Stimulated activated CD4-positive, alpha-beta T cell treated with anti-CD3 and anti-CD28 coated beads, Interleukin-12 subunit alpha, Interleukin-12 subunit beta, amount 100 ng/mL, for 48 hours (primary cell): ENCODE measurements around the gene LETM1.

Experiments
- DNase-seq, 3 donors: peaks; one replicate each; pipeline ENCODE4 v3.0.0-alpha.2; 2020; ENCODE audit warnings: low read depth in 2 of 3, low spot score in 1 of 3

Gene LETM1

DNA sequence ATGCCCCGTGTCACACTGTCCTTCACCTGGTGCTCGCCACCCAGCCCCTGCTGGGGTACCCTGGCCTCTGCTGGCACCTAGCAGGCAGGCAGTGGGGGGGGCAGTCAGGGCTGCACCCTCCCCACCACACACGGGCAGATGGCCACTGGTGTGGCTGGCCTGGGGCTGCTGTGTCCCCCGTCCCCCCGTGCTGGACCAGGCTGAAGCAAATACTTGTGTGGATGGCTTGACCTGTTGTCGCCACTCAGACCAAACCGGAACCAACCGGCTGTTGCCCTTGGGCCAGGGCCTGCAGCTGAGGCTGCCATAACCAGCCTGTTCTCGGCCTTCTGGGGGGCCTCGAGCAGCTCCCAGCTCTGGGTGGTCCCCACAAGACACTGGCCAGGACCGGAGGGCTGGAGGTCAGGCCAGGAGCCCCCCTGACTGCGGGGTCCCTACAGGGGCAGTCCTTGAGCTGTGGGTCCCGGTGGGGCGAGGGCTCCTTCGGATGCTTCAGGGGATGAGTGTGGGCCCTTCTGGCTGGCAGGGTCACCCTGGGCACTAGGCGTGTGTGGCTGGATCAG is 58.6 kb downstream of the LETM1 start:
- DNase-seq: no peak

DNA sequence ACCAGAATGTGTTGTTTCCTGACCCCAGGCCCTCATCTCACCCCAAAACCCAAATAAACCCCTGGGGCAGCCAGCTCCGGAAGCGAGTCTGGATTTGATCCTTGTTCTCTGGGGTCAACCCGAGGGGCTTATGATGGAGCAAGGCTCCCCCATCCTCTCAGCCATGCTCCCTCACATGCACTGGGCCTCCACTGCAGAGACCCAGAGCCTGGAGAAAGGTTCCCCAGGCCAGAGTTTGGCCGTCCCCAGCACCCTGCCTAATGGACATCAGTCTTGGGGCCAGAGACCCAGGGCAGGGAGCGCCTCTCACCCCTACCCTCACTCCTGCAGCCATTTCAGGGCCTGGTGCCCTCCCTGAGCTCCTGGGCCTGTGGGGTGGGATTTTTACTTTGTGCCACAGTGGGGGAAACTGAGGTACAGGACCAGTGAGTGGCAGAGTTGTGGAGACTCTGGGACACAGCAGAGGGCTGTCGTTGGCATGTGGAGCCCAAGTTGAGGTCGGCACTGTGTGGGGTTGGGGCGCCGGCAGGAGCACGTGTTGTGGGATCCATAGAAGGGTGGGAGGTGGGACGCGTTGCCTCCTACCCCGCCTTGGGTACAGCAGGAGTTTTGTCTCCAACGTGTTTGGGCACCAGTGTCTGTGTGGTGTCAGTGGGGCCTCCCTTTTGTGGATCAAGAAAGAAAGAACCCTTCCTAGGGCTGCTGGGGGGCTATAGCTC is 59.3 kb downstream of the LETM1 start:
- DNase-seq: no peak

DNA sequence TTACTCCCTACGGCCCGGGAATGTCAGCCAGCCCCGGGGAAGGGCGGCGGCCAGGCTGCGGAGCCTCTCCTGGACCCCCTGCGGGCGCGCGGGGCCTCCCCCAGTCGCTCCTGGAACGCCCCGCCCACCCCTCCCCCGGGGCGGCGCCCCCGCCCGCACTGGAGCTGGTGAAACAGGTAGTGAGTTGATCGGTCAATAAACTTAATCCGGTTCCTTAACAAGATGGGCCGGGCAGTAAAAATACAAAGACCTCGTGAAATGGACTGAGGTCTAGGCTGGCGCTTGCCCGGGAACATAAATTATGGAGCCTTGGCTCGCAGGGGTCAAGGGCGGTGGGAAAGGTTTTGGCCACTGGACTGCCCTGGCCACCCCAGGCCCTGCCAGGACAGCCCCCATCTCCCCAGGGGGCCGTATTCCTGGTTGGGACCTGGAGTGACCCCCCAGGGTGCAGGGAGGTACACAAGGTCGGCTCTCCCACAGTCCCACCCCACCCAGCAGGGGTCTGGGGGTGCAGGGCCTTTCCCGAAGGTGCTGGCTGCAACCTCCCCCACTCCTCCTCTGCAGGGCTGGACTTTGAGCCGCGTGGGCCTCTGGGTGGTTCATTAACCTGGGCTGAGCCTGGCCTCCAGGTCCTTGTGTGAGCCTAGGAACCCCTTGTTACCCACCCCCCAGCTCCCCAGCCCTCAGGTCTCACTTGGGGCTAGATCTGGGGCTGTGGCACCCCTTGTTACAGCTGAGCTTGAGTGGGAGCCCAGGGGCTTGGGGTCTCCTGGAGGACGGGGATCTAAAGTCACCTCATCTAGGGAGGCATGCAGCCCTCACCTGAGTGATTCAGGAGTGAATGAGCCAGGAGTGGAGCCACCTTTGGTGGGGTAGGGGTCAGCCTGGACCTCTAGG is 60.4 kb downstream of the LETM1 start:
- no peak for DNase-seq

DNA sequence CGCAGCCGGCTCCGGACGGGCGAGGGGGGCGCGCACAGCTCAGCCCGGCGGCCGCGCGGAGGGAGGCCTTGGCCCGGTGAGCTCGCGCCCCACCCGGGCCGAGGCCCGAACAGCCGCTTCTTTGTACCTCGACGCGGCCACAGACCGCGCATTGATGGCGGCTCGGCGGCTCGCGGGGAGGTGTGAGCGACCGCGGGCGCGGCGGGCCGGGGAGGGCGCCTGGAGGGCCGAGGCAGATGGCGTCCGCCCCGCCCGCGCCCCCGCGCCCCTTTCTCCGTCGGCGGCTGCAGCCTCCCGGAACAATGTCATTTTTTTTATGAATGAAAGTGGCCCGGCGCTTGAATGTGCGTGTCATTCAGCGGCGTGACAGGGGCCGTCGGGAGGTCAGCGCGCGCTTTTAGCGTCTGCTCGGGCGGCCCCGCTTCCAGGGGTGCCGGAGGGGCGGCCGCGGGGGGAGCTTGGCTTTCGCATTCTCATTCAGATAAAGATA is 61.1 kb downstream of the LETM1 start:
- no peak for DNase-seq

DNA sequence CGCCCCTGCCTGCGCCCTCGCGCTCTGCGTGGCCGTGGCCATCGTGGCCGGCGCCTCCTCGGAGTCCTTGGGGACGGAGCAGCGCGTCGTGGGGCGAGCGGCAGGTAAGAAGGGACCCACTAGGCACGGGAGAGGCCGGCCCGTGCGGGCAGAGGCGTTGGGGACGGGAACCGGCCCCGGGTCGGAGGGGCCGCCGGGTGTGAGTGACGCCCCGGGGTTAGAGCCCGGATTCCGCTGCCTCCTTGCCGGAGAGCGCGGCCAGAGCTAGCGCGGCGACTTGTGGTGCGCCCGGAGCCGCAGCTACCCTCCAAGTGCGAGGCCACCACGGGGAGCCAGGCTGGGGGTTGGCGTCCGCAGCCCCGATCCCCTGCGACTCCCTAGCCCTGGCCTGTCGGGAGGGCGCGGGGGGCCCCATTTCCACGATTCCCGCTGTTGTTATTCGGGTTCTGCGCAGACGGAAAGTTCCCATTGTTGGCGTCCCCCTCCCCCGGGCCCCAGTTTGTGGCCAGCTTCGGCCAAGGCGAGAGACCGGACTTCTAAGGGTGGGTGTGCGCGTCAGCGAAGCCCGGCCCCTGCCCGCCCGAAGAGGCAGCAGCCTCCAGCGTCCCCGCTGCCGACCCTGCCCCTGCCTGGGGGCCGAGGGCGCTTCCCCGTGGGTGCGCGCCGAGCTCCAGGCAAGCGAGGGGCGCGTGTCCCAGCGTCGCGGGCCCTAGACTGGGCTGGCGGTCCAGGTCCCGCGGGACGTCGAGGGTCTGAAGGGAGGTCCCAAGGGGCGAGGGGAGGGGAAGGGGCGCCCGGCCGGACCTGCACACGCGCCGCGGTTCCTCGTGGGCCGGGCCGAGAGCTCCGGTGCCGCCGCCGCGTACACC is 61.8 kb downstream of the LETM1 start:
- no peak for DNase-seq

DNA sequence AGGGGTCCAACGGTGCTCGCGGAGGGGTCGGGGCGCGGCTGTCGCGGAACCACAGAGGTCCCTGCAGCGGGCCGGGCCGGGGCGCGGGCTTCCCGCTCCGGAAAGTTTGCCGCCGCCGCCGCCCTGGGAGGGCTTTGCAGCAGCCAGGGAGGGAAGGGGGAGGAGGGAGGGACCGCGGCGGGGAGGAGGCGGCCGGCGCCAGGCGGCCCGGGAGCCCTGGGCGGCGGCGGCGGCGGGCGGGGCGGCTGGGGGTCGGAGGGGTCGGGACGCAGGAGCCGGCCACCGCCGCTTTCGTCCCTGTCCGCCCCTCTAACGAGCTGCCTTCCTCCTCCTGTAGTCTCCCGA is 62.5 kb downstream of the LETM1 start:
- peak in 1 of 3 donors; percentile 21 for DNase-seq

DNA sequence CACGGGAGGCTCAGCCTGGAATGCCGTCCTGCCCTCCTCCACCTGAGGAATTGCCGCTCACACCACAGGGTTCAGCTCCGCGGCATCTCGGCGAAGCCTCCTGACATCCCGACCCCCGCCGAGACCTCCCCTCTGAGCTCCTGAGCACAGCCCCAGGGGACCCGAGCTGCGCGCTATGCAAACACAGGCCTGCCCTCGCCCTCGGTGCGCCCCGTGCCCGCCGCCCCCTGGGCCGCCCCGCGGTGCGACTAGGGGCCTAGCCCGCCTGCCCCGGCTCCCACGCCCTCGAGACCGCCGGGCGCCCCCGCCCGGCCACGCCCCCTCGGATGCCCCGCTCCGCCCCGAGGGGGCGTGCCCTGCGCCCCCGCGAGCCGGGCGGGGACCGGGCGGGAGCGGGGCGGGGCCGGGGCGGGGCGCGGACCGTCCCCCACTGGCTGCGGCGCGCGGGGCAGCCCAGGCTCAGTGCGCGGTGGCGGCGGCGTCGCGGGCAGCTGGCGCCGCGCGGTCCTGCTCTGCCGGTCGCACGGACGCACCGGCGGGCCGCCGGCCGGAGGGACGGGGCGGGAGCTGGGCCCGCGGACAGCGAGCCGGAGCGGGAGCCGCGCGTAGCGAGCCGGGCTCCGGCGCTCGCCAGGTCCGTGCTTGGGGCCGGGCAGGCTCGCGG is 63.0 kb downstream of the LETM1 start, which contains the start of gene FGFR3:
Gene FGFR3, plus strand, starts transcription at position 462 of the 664 bp plus-strand sequence. CDS start 642 bp downstream, outside the sequence.
- peak in 1 of 3 donors; percentile 26 for DNase-seq

DNA sequence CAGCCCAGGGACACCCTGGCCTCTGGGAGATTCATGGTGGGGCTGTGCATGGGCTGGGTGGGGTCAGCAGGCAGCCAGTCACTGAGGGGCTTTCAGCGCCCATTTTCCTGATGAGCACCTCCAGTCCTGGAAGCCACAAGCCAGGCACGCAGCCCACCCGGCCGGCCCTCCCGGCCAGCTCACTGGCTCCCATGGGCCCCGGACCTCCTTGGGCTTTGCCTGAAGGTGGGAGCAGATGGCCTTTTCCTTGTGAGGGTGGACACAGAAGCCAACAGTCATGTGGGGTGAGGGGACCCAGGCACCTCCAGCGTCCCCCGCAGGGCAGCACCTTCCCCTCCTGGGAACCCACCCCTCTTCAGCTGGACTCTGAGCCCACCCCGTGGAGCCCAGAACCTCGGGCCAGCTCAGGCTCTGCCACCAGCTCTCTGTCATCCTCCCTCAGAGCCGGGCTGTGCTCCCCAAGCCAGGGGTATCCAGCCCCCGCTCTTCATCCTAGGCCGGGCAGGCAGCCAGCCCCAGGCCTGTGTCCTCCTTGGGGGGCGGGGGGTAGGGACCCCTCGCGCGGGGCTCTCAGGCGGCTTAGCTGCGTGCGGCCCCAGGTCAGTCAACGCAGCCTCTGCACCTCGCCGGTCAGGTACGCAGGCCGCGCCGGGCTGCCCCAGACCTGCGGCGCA is 63.7 kb downstream of the LETM1 start:
- no peak for DNase-seq

DNA sequence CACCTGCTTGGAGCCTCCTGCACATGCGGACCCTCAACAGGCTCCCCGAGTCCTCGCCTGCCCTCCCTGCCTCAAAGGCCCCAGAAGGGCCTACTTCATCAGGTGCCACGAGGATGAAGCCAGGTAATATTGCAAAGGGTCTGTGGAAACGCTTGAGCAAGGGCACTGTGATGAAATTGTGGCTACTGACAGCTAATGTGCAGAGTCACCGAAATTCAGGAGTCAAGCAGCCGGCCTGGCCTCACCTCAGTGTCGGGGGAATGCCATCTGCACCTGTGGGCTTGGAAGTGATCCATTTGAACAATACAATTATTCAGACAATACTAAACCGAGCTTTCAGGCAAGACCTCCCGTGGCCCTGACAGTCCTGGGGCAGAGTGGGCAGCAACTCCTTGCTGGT is 66.0 kb downstream of the LETM1 start:
- no peak for DNase-seq

DNA sequence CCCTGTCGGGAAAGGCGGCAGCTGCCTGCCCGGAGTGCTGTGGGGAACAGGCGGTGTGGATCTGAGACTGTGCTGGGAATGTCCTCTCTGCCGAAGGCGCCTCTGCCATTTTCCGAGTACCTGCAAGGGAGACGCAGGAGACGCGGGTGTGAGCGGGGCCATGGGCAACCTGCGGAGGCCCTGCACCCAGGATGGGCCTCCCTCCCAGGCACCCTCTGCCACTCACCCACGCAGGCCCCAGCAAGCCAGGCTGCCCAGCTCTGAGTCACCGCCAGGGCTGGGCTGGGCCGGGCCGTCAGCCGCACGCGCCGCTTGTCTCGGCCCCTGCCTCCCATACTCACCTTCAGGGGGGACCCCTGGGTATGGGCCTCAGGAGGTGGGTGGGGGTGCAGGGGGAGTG is 66.4 kb downstream of the LETM1 start:
- no peak for DNase-seq

DNA sequence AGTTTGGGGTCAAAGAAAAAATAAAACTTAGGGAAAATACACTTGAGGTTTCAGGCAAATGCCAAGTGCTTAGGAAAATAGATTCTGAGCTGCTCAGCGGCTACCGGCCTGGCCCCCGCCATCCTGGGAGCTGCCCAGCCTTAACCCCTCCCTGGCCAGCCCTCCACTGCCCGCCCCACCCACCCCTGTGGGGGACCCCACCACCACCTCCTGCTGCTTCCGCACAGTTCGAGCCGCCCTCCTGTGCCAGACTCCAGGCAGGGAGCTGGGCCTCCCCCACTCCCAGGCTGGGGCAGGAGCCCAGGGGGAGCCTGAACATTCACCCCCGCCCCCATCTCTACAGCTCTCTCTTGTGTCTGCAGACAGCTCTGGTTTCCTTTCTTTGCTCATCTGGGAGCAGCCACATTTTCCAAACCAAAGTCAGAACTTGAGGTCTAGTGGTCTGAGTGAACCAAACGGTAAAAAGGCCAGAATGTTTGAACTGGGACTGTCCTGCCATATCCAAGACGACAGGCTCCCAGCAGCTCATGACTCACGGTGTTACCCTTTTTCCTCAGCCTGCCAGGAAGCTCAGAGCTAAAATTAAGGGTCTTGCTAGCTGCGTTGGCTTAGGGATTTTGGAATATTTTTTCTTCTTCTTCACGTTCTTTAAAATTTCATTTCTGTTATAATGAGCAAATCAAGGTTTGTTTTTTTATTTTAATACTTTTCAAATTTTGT is 67.5 kb downstream of the LETM1 start:
- no peak for DNase-seq

DNA sequence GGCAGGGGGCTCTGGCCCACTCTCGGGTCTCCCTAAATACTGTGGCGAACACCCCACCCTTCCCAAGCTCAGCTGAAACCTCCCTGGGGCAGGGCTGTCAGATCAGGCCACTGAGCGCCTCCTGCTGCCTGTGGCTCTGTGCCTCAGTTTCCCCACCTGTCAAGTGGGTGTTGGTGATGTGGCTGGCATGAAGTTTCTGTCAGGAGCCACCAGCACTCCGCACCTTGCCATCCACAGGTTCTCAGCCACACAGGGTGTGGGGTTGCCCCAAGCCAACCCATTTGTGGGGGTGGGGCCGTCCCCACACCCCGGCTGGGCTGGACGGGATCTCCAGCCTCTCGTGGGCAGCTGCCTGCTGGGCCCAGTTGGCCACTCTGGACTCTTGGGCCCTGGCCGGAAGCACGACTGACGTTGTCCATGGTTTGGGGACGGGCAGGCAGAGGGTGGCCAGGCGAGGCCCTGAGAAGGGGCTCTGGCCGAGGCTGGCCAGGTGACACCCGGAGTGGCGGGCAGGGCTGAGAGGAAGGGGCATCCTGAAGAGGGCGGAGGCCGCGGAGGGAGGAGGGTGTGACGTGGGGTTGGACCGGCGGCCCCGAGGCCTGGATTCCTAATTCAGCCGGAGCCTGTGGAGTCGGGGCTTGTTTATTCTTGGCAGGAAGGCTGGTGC is 68.4 kb downstream of the LETM1 start:
- DNase-seq: no peak

DNA sequence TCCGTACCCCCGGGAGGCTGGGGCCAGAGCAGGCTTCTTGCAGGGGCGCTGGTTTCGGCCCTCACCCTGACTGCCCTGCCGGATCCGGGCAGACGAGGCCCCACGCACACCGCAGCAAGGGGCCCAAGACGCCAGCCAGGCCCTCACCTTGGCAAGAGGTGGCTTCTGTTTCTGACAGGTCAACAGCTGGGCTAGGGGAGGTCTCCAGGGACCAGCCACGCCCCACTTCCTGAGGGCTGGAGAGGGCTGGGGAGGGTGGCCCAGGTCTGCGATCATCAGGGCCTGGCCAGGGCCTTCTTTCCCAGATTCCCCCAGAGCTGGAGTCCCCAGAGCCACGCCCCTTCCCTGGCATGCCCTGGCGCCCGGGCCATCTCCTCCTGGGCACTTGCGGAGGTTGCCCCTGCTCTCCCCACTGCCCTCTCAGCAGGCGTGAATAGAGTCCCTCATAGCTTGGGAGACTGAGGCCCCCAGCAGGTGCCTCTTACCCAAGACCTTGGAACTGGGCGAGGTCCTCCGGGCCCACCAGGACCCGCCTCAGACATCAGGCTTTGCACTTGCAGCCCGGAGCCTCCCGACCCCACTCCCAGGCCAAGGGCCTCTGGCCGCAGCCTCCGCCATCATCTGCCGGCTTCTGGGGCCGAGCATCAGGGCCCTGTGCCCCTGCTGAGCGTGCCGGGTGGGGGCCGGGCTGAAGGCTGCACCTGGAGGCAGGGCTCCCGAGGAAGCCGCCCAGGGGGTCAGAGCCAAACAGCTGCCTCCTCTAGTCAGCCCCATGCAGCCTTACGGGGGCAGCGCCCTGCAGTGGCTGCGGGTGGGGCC is 69.2 kb downstream of the LETM1 start:
- DNase-seq: no peak

DNA sequence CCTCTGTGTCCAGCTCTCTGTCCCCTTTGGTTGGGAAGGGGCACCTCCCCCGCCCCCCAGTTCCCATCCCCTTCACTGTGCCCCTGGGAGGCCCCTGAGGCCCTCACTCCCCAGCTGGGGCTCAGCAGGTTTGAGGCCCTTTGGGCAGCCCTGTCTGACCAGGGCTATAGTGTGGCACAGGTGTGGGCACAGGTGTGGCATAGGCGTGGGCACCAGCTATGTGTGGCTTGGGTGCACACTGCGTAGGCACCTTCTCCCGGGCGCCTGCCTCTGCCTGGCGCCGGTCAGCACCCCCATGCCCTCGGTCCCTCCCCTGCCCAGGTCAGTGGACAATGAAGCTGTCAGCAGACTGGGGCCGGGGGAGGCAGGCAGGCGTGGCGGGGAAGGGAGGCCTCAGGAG is 70.4 kb downstream of the LETM1 start:
- no peak for DNase-seq

DNA sequence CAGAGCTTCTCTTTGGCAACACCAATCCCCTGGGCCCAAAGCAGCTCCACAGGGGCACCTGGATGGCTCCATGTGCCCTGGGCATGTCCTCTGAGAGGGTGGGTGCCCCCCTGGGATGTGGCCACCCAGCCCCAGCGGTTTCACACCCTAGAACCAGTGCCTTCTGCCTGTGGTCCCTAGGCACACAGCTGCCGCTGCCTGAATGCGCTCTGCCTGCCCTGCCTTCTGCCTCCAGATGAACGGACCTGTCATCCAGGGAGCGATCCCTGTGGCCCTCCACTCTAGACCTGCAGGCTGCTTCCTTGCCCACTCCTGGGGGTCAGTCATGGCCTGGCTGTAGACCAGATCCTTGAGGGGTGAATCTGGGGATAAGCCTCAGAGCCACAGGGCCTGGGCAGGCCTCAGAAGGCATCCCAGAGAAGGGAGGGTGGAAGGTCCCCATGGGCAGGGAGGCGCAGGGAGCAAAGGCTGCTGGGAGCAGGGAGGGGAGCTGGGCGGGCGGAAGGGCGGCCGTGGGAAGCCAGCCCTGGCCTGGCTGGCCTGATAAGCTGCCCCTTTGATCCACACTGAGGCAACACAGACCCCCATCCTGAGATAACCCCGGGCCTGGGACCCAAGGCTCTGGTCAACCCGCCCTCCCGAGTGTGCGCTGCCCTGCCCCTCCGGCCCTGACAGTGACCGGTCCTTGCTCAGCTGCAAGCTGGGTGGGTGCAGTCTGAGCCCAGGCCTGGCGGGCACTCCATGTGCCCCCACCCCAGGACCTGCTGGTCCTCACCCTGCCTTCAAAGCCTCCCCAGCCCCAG is 71.0 kb downstream of the LETM1 start:
- no peak for DNase-seq

DNA sequence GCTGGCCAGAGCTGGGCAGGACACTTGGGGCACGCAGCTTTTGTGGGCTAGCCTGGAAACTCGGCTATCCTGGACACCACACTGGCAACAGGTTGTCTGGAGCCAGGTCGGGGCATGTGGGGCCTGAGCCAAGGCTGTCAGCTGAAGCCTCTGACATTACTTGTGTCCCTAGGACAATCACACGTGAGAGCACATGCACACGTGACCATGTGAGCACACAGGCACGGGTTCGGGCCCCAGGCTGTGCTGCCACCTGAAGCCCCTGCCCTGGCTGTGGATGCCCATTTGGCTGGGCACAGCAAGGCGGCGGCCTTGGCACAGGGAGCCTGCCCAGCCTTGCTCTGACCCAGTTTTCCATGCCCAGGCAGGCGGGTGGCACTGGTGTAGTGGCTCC is 71.6 kb downstream of the LETM1 start:
- DNase-seq: no peak

DNA sequence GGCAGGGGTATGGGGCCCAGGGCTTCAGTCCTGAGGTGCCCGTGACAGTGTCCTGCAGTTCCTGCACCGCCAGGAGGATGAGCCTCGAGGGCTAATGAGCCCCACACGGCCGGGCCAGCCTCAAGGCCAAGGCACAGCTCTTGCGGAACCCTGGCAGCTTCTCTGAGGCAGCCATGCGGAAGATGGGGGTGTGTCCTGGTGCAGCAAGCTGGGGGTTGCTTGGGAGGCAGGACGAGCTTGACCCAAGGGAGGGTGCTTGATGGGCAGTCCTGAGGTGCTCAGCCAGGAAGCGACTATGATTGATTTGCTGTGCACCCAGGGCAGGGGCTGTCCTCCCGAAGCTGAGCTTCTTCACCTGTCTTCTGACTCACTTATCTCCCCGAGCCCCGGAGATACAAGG is 72.0 kb downstream of the LETM1 start:
- DNase-seq: no peak
